Effector memory CD8-positive, alpha-beta T cell (primary cell): ENCODE results near the gene ARPP21.

Experiments
- ATAC-seq: fragments of 150-1000 bp; cut with Tn5 transposase; replicated peaks from 2 replicates; pipeline ENCODE4 v1.10.0; 2021; ENCODE audit warnings: mild to moderate bottlenecking, moderate library complexity
- DNase-seq, 3 experiments: peaks; one replicate each; pipeline ENCODE4 v3.0.0; 2021
- H3K27ac Mint-ChIP-seq, 2 donors: one replicate each; pipeline ENCODE4 v1.8.0; 2022; ENCODE audit warnings: mild to moderate bottlenecking in 2 of 2, mixed read lengths in 2 of 2, moderate library complexity in 2 of 2
- H3K27me3 Mint-ChIP-seq, 2 donors: one replicate each; pipeline ENCODE4 v1.8.0; 2022; ENCODE audit warnings: mixed read lengths in 2 of 2
- H3K36me3 Mint-ChIP-seq: one replicate; pipeline ENCODE4 v1.8.0; 2022; ENCODE audit warnings: mild to moderate bottlenecking, moderate library complexity, mixed read lengths; ENCODE audit not compliant: insufficient read depth
- H3K4me1 Mint-ChIP-seq, 2 donors: one replicate each; pipeline ENCODE4 v1.8.0; 2022; ENCODE audit warnings: low read depth in 2 of 2, mixed read lengths in 2 of 2
- H3K4me3 Mint-ChIP-seq, 2 donors: one replicate each; pipeline ENCODE4 v1.8.0; 2022; ENCODE audit warnings: mild to moderate bottlenecking in 2 of 2, mixed read lengths in 2 of 2, moderate library complexity in 2 of 2
- H3K9me3 Mint-ChIP-seq, 2 donors: one replicate each; pipeline ENCODE4 v1.8.0; 2022; ENCODE audit warnings: mixed read lengths in 2 of 2

Gene ARPP21

DNA sequence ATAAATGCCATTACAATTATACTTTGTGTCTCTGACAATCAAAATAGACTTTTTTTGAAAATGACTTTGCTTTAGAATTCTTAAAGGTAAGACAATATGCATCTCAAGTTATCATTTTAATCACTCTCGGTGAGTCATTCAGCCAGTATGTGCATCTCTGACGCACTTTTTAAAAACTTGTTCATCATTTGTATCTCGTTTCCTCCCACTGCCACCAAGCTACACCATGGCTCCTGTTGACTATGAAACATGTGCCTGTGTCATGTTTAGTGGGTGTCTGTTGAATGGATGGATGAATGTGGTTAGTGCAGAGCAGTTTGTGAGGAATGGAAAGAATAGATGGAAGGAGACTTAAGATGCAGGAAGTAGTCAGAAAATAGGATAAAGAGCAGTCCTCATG is 68.6 kb downstream of the ARPP21 start:
- H3K36me3 Mint-ChIP-seq: no peaks in the 10 kb centered on the region
- H3K27me3 Mint-ChIP-seq: no peaks in the 10 kb centered on the region
- no peaks in the 10 kb centered on the region for H3K4me1 Mint-ChIP-seq
- H3K27ac Mint-ChIP-seq: no peak overlapping the region
- H3K4me3 Mint-ChIP-seq: no peak overlapping the region
- H3K9me3 Mint-ChIP-seq: peaks cover 2 to 7% of the 10 kb centered on the region in 2 donors
- no peak for DNase-seq
- ATAC-seq: no peak

DNA sequence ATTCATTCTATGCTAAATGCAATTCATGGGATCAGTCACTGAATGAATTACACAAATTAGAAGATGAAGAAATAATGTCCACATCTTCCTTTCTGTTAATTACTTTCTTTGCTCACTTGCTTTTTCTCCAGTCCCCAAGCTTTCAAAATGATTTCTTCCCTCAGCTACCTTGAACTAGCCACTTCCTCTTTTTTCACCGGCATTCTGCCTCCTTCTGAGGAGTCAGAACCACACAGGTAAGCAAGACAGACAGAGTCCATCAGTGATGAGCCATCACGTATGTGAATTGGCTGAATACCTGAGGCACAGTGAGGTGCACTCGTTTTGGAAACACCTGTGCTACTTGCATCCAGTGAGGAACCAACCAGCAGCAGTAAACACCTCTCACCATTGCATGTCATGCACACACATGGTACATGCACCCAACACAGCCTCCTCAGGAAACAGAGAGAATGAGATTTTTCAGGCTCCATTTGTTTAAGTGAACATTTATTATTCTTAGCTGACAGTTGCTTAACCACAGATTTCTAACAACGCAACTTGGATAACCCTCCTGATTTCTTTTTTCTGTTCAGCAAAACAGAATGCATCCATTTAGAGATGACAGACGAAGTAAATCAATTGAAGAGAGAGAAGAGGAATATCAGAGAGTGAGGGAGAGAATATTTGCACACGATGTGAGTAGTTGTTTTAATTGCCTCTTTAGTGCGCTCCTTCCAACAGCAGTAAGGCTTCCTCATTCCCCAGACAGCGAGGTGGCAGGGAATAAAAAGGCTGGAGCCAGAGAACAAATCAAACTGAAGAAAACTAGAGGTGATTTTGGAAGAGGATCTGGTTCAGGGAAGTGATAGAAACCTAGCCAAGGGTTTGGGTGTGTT is 69.3 kb downstream of the ARPP21 start:
- H3K4me1 Mint-ChIP-seq: no peaks in the 10 kb centered on the region
- DNase-seq (no peak), ATAC-seq (no peak)
- H3K9me3 Mint-ChIP-seq: peaks cover 2 to 7% of the 10 kb centered on the region in 2 donors
- no peaks in the 10 kb centered on the region for H3K27me3 Mint-ChIP-seq
- no peak overlapping the region for H3K4me3 Mint-ChIP-seq
- no peaks in the 10 kb centered on the region for H3K36me3 Mint-ChIP-seq
- H3K27ac Mint-ChIP-seq: no peak overlapping the region

DNA sequence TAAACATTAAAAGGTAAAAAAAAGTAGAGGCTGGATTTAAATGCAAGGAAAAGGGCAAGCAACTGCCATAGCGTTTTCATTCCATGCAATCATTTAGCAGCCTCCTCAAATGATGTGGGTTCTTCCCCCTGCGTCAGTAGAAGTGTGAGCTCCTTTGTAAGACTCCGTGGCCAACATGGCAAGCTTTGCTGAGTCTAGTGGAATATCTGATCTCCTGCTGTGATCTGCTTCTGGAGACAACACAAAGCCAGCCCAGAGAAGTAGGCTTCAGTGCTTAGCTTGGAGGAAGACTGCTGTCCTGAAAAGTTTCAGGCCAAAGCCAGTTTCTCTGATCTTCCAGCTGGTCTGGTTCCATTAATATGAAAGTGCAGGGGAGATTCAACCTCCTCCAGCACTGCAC is 70.4 kb downstream of the ARPP21 start:
- no peak overlapping the region for H3K4me3 Mint-ChIP-seq
- H3K4me1 Mint-ChIP-seq: no peaks in the 10 kb centered on the region
- H3K36me3 Mint-ChIP-seq: no peaks in the 10 kb centered on the region
- DNase-seq: no peak
- ATAC-seq: no peak
- H3K27me3 Mint-ChIP-seq: no peaks in the 10 kb centered on the region
- H3K9me3 Mint-ChIP-seq: peaks cover 2 to 9% of the 10 kb centered on the region in 2 donors
- no peak overlapping the region for H3K27ac Mint-ChIP-seq

DNA sequence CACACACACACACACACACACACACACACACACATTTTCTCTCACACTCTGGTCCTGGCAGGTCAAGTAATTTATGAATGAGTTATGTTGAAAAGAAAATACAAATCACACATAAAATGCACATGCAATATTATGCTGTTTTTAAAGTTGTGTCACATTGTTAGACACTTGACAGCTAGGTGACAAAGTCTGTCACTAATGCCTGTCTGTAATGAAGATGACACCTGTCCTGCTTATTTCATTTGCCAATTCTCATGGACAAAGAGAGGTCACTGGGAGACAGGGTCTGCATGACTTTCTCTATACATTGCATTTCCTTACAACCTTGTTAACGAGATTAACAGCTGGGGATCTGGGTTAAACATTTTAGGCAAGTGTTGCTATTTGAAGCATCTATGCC is 71.2 kb downstream of the ARPP21 start:
- no peaks in the 10 kb centered on the region for H3K27me3 Mint-ChIP-seq
- no peaks in the 10 kb centered on the region for H3K36me3 Mint-ChIP-seq
- H3K9me3 Mint-ChIP-seq: peaks cover 2 to 15% of the 10 kb centered on the region in 2 donors
- ATAC-seq (no peak), DNase-seq (no peak)
- H3K4me1 Mint-ChIP-seq: no peaks in the 10 kb centered on the region
- H3K4me3 Mint-ChIP-seq: no peak overlapping the region
- no peak overlapping the region for H3K27ac Mint-ChIP-seq

DNA sequence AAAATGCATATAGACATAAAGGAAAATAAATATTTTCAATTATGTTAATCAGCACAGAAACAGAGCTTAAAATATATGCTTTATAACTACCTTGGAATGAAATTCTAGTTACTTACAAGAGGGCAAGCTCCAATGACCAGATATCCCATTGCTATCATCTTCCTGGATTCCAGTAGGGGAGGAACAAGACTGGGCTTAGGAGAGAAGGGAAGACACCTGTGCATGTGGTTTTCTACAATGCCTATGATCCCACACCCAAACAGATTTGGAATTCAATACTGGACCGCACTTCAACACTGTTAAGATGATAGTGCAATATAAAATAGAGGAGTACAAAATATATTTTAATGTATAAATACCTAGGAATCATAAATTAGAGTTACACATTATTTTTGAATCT is 79.6 kb downstream of the ARPP21 start:
- DNase-seq (no peak), ATAC-seq (no peak)
- peaks cover 2 to 8% of the 10 kb centered on the region in 2 donors for H3K9me3 Mint-ChIP-seq
- no peaks in the 10 kb centered on the region for H3K36me3 Mint-ChIP-seq
- no peaks in the 10 kb centered on the region for H3K4me1 Mint-ChIP-seq
- no peak overlapping the region for H3K27ac Mint-ChIP-seq
- H3K4me3 Mint-ChIP-seq: no peak overlapping the region
- no peaks in the 10 kb centered on the region for H3K27me3 Mint-ChIP-seq

DNA sequence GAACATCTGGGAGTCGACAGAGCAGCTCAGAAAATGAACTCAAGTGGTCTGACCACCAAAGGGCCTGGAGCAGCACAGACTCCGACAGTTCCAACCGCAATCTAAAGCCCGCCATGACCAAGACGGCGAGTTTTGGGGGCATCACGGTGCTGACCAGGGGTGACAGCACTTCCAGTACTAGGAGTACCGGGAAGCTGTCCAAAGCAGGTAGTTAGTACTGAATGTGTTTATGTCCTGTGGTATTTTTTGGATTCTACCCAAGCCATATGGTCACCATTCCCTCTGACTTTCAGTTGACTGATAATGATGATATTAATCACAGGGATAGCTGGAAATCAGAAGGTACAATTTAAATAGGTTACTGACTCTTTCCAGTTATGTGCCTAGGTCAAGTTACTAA is 82.3 kb downstream of the ARPP21 start:
- no peak overlapping the region for H3K27ac Mint-ChIP-seq
- DNase-seq: no peak
- H3K9me3 Mint-ChIP-seq: peaks cover 0 to 7% of the 10 kb centered on the region in 2 donors
- H3K27me3 Mint-ChIP-seq: no peaks in the 10 kb centered on the region
- H3K4me3 Mint-ChIP-seq: no peak overlapping the region
- no peaks in the 10 kb centered on the region for H3K36me3 Mint-ChIP-seq
- no peak for ATAC-seq
- no peaks in the 10 kb centered on the region for H3K4me1 Mint-ChIP-seq

DNA sequence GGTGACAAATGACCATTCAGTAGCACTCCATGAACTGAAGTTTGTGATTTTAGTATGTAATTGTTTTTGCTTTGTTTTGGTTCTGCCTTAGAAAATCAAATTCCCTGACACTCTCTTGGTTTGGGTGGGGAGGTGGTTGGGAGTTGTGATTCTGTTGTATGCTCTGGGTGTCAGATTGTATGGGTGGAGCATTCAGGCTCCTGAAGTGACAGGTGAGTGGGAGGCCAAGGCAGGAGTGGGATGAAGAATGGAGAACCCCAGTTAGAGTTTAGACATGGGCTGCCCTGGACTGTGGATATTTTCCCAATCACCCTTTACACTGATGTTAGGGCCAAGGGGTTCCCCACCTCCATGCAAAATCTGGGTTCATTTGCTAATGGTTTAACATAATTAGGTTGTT is 83.6 kb downstream of the ARPP21 start:
- DNase-seq (no peak), ATAC-seq (no peak)
- Mint-ChIP-seq H3K4me1 (no peaks in the 10 kb centered on the region), H3K9me3 (peaks cover 0 to 7% of the 10 kb centered on the region in 2 donors), H3K36me3 (no peaks in the 10 kb centered on the region), H3K27me3 (no peaks in the 10 kb centered on the region), H3K4me3 (no peak overlapping the region), H3K27ac (no peak overlapping the region)

DNA sequence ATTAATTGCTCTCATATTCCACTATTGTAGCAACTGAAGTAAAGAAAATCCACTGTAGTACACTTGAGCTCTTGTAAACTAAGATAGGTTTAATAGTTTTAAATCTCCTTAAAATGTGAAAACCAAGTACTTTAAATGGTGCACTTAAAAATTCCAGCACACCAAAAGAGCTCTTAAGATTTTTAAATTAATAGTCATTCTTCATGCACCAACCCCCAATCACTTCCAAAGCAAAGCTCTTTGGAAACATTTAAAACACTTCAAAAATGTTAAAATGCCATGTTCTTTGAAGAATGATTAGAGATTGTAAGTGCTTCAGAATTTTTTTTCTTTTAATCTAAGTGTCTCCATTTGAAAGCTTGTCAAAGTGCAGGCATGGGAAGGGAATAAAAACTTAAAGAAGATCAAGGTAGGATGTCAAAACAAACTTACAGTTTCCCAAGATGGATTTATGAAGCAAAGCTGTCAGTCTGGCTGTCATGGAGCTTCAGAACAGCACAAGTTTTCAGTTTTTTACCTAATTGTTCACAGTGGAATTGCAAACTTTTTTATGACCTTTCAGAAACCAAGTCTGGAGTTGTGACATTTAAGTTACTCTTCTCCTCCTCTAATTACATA is 84.3 kb downstream of the ARPP21 start:
- no peak for DNase-seq
- Mint-ChIP-seq H3K4me1 (no peaks in the 10 kb centered on the region), H3K27ac (no peak overlapping the region), H3K36me3 (no peaks in the 10 kb centered on the region), H3K4me3 (no peak overlapping the region), H3K27me3 (no peaks in the 10 kb centered on the region), H3K9me3 (peaks cover 0 to 7% of the 10 kb centered on the region in 2 donors)
- ATAC-seq: no peak

DNA sequence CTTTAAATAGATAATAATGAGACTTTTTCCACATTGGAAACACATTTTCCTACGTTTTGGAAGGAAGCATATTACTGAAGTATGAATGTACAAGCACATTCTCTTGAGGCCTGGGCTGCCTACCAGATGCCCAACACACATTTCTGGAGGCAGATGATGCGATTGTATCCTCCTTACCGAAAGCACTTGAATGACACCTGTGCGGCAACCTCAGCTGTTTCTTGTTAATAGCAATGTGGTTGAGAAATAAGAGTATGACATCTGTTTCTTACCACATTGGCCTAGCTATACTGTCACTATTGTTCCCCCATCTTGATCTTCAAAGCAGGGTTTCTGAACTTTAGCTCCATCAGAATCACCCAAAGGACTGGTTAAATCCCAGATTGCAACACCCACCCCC is 84.8 kb downstream of the ARPP21 start:
- Mint-ChIP-seq H3K4me1 (no peaks in the 10 kb centered on the region), H3K9me3 (peaks cover 0 to 5% of the 10 kb centered on the region in 2 donors), H3K4me3 (no peak overlapping the region), H3K27ac (no peak overlapping the region), H3K36me3 (no peaks in the 10 kb centered on the region), H3K27me3 (no peaks in the 10 kb centered on the region)
- DNase-seq (no peak), ATAC-seq (no peak)

DNA sequence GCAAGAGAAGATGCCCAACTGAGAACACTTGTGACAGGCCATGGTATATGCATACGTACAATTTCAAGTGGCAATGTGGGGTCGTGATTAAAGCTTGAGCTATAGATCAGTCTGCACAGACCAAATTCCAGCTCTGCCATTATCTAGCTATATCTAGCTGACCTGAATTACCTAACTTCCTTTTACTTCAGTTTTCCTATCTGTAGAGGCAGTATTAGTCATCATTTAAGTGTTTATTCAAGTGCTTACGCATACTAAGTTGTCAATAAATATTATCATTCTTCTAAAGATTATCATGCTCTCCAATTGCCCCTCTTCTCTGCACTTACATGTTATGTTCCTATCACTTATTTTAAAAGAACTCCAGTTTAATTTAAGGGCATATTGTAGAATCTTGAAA is 87.9 kb downstream of the ARPP21 start:
- ATAC-seq (no peak), DNase-seq (no peak)
- Mint-ChIP-seq H3K27me3 (no peaks in the 10 kb centered on the region), H3K4me3 (no peak overlapping the region), H3K36me3 (no peaks in the 10 kb centered on the region), H3K4me1 (no peaks in the 10 kb centered on the region), H3K9me3 (peaks cover 0 to 5% of the 10 kb centered on the region in 2 donors), H3K27ac (no peak overlapping the region)

DNA sequence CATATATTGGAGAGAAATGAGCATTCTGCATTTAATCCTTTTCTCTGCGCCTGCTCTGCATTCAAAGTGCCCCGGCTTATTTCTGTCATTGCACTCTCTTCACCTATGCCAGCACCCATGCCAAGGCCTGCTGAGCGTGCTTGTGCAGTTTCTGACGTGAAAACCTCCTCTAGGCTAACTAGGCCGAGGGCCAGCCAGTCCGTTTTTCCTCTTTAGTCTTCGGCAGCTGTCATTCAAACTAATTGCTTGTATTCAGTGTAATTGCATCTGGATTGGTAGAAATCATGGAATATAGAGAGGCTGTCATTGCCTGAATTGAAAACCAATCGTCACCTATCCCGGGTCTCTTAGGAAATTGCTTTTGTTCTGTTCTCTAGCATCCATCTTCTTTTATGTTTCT is 94.0 kb downstream of the ARPP21 start:
- DNase-seq (no peak), ATAC-seq (no peak)
- Mint-ChIP-seq H3K9me3 (peaks cover 3 to 8% of the 10 kb centered on the region in 2 donors), H3K4me3 (no peak overlapping the region), H3K36me3 (no peaks in the 10 kb centered on the region), H3K27ac (no peak overlapping the region), H3K27me3 (no peaks in the 10 kb centered on the region), H3K4me1 (no peaks in the 10 kb centered on the region)

DNA sequence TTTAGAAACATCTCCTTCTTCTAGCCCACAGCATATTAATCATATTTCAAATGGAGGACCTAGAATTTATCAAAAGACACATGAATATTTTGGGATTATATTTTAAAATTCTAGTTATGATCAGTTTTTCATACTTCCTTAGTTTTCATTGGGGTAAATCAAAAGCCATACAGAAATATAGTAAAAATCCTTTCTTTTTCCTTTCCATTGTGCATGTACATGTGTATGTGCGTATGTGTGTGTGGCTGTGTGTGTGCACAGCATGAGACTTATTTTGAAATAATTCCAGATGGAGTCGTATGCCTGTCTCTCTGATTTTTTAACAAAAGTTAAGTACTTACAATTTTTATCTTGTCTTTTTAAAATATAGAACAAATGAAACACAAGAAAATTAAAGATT is 94.5 kb downstream of the ARPP21 start:
- DNase-seq (no peak), ATAC-seq (no peak)
- H3K4me3 Mint-ChIP-seq: no peak overlapping the region
- H3K27ac Mint-ChIP-seq: no peak overlapping the region
- H3K9me3 Mint-ChIP-seq: peaks cover 3 to 9% of the 10 kb centered on the region in 2 donors
- no peaks in the 10 kb centered on the region for H3K27me3 Mint-ChIP-seq
- no peaks in the 10 kb centered on the region for H3K4me1 Mint-ChIP-seq
- H3K36me3 Mint-ChIP-seq: no peaks in the 10 kb centered on the region

DNA sequence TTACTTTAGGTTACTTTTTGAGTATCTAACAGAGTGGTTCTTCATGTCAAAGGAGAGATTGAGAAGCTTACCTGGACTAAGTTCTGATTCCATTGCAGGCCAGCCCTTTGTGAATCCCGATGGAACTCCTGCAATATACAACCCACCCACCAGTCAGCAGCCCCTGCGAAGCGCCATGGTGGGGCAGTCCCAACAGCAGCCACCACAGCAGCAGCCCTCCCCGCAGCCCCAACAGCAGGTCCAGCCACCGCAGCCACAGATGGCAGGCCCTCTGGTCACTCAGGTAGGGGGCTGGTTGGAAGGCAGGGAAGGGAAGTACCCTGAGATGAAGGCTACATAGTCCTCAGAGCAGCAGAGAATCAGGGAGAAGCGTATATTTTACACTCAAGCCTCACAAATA is 97.8 kb downstream of the ARPP21 start:
- Mint-ChIP-seq H3K4me3 (no peak overlapping the region), H3K27me3 (no peaks in the 10 kb centered on the region), H3K9me3 (peaks cover 13 to 19% of the 10 kb centered on the region in 2 donors), H3K4me1 (no peaks in the 10 kb centered on the region), H3K27ac (no peak overlapping the region), H3K36me3 (no peaks in the 10 kb centered on the region)
- no peak for DNase-seq
- no peak for ATAC-seq

DNA sequence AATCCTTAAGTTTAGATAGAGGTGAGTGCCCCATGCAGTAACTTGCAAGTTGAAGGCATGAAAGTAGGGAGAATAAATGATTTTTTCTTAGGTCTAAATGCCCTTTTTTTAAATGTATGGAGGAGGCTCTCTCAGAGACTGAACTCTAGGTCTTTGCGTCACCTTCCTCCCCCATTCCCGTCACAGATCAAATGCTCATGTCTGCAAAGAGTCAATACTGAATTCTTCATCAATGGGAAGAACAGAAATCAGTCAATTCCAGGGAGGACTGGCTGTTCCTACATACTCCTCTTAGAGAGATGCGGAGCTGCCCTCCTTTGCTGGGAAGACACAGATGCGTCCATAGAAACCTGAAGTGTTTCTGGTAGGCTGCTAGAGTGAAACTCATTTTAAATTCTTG is 98.2 kb downstream of the ARPP21 start:
- ATAC-seq (no peak), DNase-seq (no peak)
- Mint-ChIP-seq H3K36me3 (no peaks in the 10 kb centered on the region), H3K27ac (no peak overlapping the region), H3K9me3 (peaks cover 13 to 19% of the 10 kb centered on the region in 2 donors), H3K4me3 (no peak overlapping the region), H3K4me1 (no peaks in the 10 kb centered on the region), H3K27me3 (no peaks in the 10 kb centered on the region)
